HT1080 (cell line): Measurements from ENCODE around the gene BMP7. TPM values are rescaled to one million over a fixed set of nuclear protein-coding genes. Genes with fewer than 3 reads are reported as not detected.
"Not testable (repeated sequence)": the region's sequence is repeated elsewhere in the genome, so short reads cannot be mapped to it uniquely, and the experiment has no call there.

Experiments used
- DNase-seq: peaks from one replicate; pipeline ENCODE4 v3.0.0-alpha.2; 2015; ENCODE audit warnings: low read depth
- total RNA-seq: library from RNA; depleted of rRNA; stranded (reverse); fragments of >200 nt; shearing (Covaris generic); gene quantifications from 2 replicates; pipeline ENCODE4 v1.2.3, GENCODE V29; 2014

Gene BMP7
- total RNA-seq, 1 experiment from 2014 or later, result 0.03 TPM

GRCh38 chr20:57173986-57174385 lies 92.5 kb downstream of the BMP7 start:
- DNase-seq, result no peak

GRCh38 chr20:57173041-57173440 lies 93.4 kb downstream of the BMP7 start:
- no peak for DNase-seq

- DNase-seq, result no peak
Measured at GRCh38 chr20:57170343-57170742, 96.1 kb downstream of the BMP7 start.

GRCh38 chr20:57169162-57169561 lies 97.3 kb downstream of the BMP7 start:
- no peak for DNase-seq

GRCh38 chr20:57167971-57168701 lies 98.3 kb downstream of the BMP7 start:
- no peak for DNase-seq

GRCh38 chr20:57167292-57167655 lies 99.2 kb downstream of the BMP7 start:
- DNase-seq, result no peak

GRCh38 chr20:57166568-57167291 lies 99.7 kb downstream of the BMP7 start:
- DNase-seq, result no peak

- no peak for DNase-seq
Measured at GRCh38 chr20:57165427-57166004, 100.9 kb downstream of the BMP7 start.

GRCh38 chr20:57164872-57165271 lies 101.6 kb downstream of the BMP7 start:
- DNase-seq, result no peak

- DNase-seq, result no peak
Measured at GRCh38 chr20:57163041-57163440, 103.4 kb downstream of the BMP7 start.

GRCh38 chr20:57162362-57162652 lies 104.1 kb downstream of the BMP7 start:
- DNase-seq, result no peak

- DNase-seq, result no peak
Measured at GRCh38 chr20:57161478-57162361, 104.7 kb downstream of the BMP7 start.

GRCh38 chr20:57160985-57161384 lies 105.5 kb downstream of the BMP7 start:
- no peak for DNase-seq

- no peak for DNase-seq
Measured at GRCh38 chr20:57159945-57160610, 106.4 kb downstream of the BMP7 start.

- DNase-seq, result no peak
Measured at GRCh38 chr20:57159193-57159851, 107.1 kb downstream of the BMP7 start.

GRCh38 chr20:57158474-57158873 lies 108.0 kb downstream of the BMP7 start:
- DNase-seq, result no peak

GRCh38 chr20:57157787-57158186 lies 108.7 kb downstream of the BMP7 start:
- DNase-seq, result not testable (repeated sequence)

GRCh38 chr20:57157106-57157691 lies 109.2 kb downstream of the BMP7 start:
- no peak for DNase-seq

- no peak for DNase-seq
Measured at GRCh38 chr20:57156011-57156729, 110.3 kb downstream of the BMP7 start.

- DNase-seq, result no peak
Measured at GRCh38 chr20:57155415-57155814, 111.0 kb downstream of the BMP7 start.
